ENCODE results near the gene FAH. TPM values are rescaled to one million over a fixed set of nuclear protein-coding genes. Genes with fewer than 3 reads are reported as not detected.

The FAH gene
- total RNA-seq, 2 donors from 2014 or later: 11.9 to 14.2 TPM

GRCh38 chr15:80233581-80233980 is 80.8 kb downstream of the FAH start:
- Mint-ChIP-seq H3K36me3 (ENCODE audit: low read depth) (no peaks in the 10 kb centered on the region), H3K9me3 (no peaks in the 10 kb centered on the region)
- no peaks in the 10 kb centered on the region for H3K36me3 ChIP-seq (ENCODE audit: control insufficient read depth, insufficient read depth, low read length)

GRCh38 chr15:80234883-80235282 is 82.1 kb downstream of the FAH start:
- H3K27ac ChIP-seq (ENCODE audit: low read depth, low read length): no peak overlapping the region
- Mint-ChIP-seq H3K4me1 (no peaks in the 10 kb centered on the region), H3K4me3 (no peak overlapping the region), H3K27ac (no peak overlapping the region), H3K9me3 (no peaks in the 10 kb centered on the region), H3K27me3 (ENCODE audit: insufficient read depth) (no peaks in the 10 kb centered on the region), H3K36me3 (ENCODE audit: low read depth) (no peaks in the 10 kb centered on the region)
- H3K36me3 ChIP-seq (ENCODE audit: control insufficient read depth, insufficient read depth, low read length): no peaks in the 10 kb centered on the region
- H3K4me3 ChIP-seq (ENCODE audit: low read length): no peak overlapping the region
- TF ChIP-seq CTCF (conservative IDR thresholded peaks at IDR 0.05): peak; percentile 79
- no peaks in the 10 kb centered on the region for H3K4me1 ChIP-seq (ENCODE audit: control insufficient read depth, insufficient read depth, low read length)
- H3K9me3 ChIP-seq (ENCODE audit: control insufficient read depth, low read length): no peaks in the 10 kb centered on the region
- WGBS, 2 experiments (ENCODE audit: insufficient coverage in 1 of 2, insufficient read length in 1 of 2): 90 to 100% methylated on average over 2 to 4 of the region's 4 CpGs
- no peak overlapping the region for H3K9ac ChIP-seq (ENCODE audit: extremely low read depth, low read length, poor library complexity, severe bottlenecking)
- no peaks in the 10 kb centered on the region for H3K27me3 ChIP-seq (ENCODE audit: control insufficient read depth, insufficient read depth, low read length, poor library complexity, severe bottlenecking)
- peak; percentile 90 for DNase-seq

More at GRCh38 chr15:80233581-80233980, 80.8 kb downstream of the FAH start:
- H3K27me3 Mint-ChIP-seq (ENCODE audit: insufficient read depth): no peaks in the 10 kb centered on the region
- 57 to 77% methylated on average over 3 to 9 of the region's 9 CpGs for WGBS, 2 experiments (ENCODE audit: insufficient coverage in 1 of 2, insufficient read length in 1 of 2)
- Histone ChIP-seq H3K27me3 (ENCODE audit: control insufficient read depth, insufficient read depth, low read length, poor library complexity, severe bottlenecking) (no peaks in the 10 kb centered on the region), H3K4me1 (ENCODE audit: control insufficient read depth, insufficient read depth, low read length) (no peaks in the 10 kb centered on the region), H3K4me3 (ENCODE audit: low read length) (no peak overlapping the region), H3K9me3 (ENCODE audit: control insufficient read depth, low read length) (no peaks in the 10 kb centered on the region), H3K9ac (ENCODE audit: extremely low read depth, low read length, poor library complexity, severe bottlenecking) (no peak overlapping the region), H3K27ac (ENCODE audit: low read depth, low read length) (peak overlapping the region; percentile 94)
- no peak overlapping the region for H3K4me3 Mint-ChIP-seq
- H3K4me1 Mint-ChIP-seq: no peaks in the 10 kb centered on the region
- DNase-seq: no peak
- TF ChIP-seq CTCF (conservative IDR thresholded peaks at IDR 0.05): no peak
- H3K27ac Mint-ChIP-seq: no peak overlapping the region

Other genes starting within 250 kb of the FAH start
- not detected for gene BCL2A1, start 181.8 kb upstream of the FAH start, total RNA-seq
- gene ZFAND6, start 93.3 kb upstream of the FAH start, total RNA-seq: 10 to 100 TPM; 84.5 to 86.2 TPM
- under 1 TPM in 1 of 2 donors, not detected in 1; 0.04 TPM for gene CTXND1, start 99.2 kb downstream of the FAH start, total RNA-seq

Data from endodermal cell (in vitro differentiated cells).